HEK293 (cell line): ENCODE results near the gene SMPDL3A.

ENCODE experiments used
- OSR2 ChIP-seq: fragments of 450-650 bp; formaldehyde crosslinking; IDR thresholded peaks from 2 replicates; pipeline ENCODE4 v1.5.1; 2016; ENCODE audit warnings: missing biosample characterization, missing genetic modification characterization
- SP3 ChIP-seq: fragments of 450-650 bp; formaldehyde crosslinking; IDR thresholded peaks from 2 replicates; pipeline ENCODE4 v1.5.1; 2016; ENCODE audit warnings: missing biosample characterization, missing genetic modification characterization
- SP7 ChIP-seq: fragments of 450-650 bp; formaldehyde crosslinking; IDR thresholded peaks from 2 replicates; pipeline ENCODE4 v1.5.1; 2016; ENCODE audit warnings: missing biosample characterization, missing genetic modification characterization
- TCF7L2 ChIP-seq: IDR thresholded peaks from 2 replicates; pipeline ENCODE4 v1.6.1; 2011; ENCODE audit warnings: low read depth, mild to moderate bottlenecking, inconsistent platforms, low read length, moderate library complexity, borderline replicate concordance
- ZBTB49 ChIP-seq: fragments of 450-650 bp; formaldehyde crosslinking; IDR thresholded peaks from 2 replicates; pipeline ENCODE4 v1.5.1; 2016; ENCODE audit warnings: missing biosample characterization, missing genetic modification characterization, low read depth
- ZNF169 ChIP-seq: fragments of 450-650 bp; formaldehyde crosslinking; IDR thresholded peaks from 2 replicates; pipeline ENCODE4 v1.5.1; 2016; ENCODE audit warnings: missing biosample characterization, missing genetic modification characterization
- ZNF184 ChIP-seq: fragments of 450-650 bp; IDR thresholded peaks from 2 replicates; pipeline ENCODE4 v1.5.1; 2018; ENCODE audit warnings: missing biosample characterization, mild to moderate bottlenecking, missing genetic modification characterization
- ZNF529 ChIP-seq: fragments of 450-650 bp; formaldehyde crosslinking; IDR thresholded peaks from 2 replicates; pipeline ENCODE4 v1.5.1; 2017; ENCODE audit warnings: missing genetic modification characterization, missing biosample characterization; ENCODE audit not compliant: insufficient replicate concordance
- ZNF548 ChIP-seq: fragments of 450-650 bp; formaldehyde crosslinking; IDR thresholded peaks from 2 replicates; pipeline ENCODE4 v1.5.1; 2016; ENCODE audit warnings: missing biosample characterization, missing genetic modification characterization
- ZNF639 ChIP-seq: fragments of 450-650 bp; formaldehyde crosslinking; IDR thresholded peaks from 2 replicates; pipeline ENCODE4 v1.5.1; 2016; ENCODE audit warnings: missing biosample characterization, missing genetic modification characterization
- TF ChIP-seq, protein P1 (sequence below): fragments of 450-650 bp; formaldehyde crosslinking; IDR thresholded peaks from 2 replicates; pipeline ENCODE4 v1.5.1; 2016; ENCODE audit warnings: missing biosample characterization, missing genetic modification characterization
- TF ChIP-seq, protein P2 (sequence below): fragments of 450-650 bp; formaldehyde crosslinking; IDR thresholded peaks from 2 replicates; pipeline ENCODE4 v1.5.1; 2016; ENCODE audit warnings: missing biosample characterization, missing genetic modification characterization, borderline replicate concordance
- TF ChIP-seq, protein P3 (sequence below): fragments of 450-650 bp; formaldehyde crosslinking; IDR thresholded peaks from 2 replicates; pipeline ENCODE4 v1.5.1; 2017; ENCODE audit warnings: missing biosample characterization, missing genetic modification characterization

GRCh38 chr6:122758927-122759334 lies 30.1 kb upstream of the SMPDL3A start:
- TF ChIP-seq ZNF639 (tag by site-specific recombination) (no peak), ZBTB49 (tag by site-specific recombination) (no peak), ZNF169 (tag by site-specific recombination) (no peak), ZNF184 (tag by site-specific recombination) (no peak), ZNF548 (tag by site-specific recombination) (no peak), OSR2 (tag by site-specific recombination) (no peak), SP3 (tag by site-specific recombination) (no peak), SP7 (tag by site-specific recombination) (no peak), TCF7L2 (no peak), ZNF529 (tag by site-specific recombination) (no peak)
- TF ChIP-seq, protein P1, sequence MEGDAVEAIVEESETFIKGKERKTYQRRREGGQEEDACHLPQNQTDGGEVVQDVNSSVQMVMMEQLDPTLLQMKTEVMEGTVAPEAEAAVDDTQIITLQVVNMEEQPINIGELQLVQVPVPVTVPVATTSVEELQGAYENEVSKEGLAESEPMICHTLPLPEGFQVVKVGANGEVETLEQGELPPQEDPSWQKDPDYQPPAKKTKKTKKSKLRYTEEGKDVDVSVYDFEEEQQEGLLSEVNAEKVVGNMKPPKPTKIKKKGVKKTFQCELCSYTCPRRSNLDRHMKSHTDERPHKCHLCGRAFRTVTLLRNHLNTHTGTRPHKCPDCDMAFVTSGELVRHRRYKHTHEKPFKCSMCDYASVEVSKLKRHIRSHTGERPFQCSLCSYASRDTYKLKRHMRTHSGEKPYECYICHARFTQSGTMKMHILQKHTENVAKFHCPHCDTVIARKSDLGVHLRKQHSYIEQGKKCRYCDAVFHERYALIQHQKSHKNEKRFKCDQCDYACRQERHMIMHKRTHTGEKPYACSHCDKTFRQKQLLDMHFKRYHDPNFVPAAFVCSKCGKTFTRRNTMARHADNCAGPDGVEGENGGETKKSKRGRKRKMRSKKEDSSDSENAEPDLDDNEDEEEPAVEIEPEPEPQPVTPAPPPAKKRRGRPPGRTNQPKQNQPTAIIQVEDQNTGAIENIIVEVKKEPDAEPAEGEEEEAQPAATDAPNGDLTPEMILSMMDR: no peak
- TF ChIP-seq, protein P2, sequence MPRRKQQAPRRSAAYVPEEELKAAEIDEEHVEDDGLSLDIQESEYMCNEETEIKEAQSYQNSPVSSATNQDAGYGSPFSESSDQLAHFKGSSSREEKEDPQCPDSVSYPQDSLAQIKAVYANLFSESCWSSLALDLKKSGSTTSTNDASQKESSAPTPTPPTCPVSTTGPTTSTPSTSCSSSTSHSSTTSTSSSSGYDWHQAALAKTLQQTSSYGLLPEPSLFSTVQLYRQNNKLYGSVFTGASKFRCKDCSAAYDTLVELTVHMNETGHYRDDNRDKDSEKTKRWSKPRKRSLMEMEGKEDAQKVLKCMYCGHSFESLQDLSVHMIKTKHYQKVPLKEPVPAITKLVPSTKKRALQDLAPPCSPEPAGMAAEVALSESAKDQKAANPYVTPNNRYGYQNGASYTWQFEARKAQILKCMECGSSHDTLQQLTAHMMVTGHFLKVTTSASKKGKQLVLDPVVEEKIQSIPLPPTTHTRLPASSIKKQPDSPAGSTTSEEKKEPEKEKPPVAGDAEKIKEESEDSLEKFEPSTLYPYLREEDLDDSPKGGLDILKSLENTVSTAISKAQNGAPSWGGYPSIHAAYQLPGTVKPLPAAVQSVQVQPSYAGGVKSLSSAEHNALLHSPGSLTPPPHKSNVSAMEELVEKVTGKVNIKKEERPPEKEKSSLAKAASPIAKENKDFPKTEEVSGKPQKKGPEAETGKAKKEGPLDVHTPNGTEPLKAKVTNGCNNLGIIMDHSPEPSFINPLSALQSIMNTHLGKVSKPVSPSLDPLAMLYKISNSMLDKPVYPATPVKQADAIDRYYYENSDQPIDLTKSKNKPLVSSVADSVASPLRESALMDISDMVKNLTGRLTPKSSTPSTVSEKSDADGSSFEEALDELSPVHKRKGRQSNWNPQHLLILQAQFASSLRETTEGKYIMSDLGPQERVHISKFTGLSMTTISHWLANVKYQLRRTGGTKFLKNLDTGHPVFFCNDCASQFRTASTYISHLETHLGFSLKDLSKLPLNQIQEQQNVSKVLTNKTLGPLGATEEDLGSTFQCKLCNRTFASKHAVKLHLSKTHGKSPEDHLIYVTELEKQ (tag by site-specific recombination): no peak
- TF ChIP-seq, protein P3, sequence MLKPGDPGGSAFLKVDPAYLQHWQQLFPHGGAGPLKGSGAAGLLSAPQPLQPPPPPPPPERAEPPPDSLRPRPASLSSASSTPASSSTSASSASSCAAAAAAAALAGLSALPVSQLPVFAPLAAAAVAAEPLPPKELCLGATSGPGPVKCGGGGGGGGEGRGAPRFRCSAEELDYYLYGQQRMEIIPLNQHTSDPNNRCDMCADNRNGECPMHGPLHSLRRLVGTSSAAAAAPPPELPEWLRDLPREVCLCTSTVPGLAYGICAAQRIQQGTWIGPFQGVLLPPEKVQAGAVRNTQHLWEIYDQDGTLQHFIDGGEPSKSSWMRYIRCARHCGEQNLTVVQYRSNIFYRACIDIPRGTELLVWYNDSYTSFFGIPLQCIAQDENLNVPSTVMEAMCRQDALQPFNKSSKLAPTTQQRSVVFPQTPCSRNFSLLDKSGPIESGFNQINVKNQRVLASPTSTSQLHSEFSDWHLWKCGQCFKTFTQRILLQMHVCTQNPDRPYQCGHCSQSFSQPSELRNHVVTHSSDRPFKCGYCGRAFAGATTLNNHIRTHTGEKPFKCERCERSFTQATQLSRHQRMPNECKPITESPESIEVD (tag by site-specific recombination): no peak
